OCI-LY7 (cell line): ENCODE results near the gene PCDHA7.

Experiments
- CTCF ChIP-seq: fragments of 200-600 bp; sonication (generic); conservative IDR thresholded peaks from 2 replicates; pipeline ENCODE4 v1.5.1; 2014; ENCODE audit warnings: mild to moderate bottlenecking, antibody characterized with exemption, low read length, moderate library complexity, mixed read lengths
- EZH2phosphoT487 ChIP-seq: fragments of 200-600 bp; sonication (generic); IDR thresholded peaks from 2 replicates; pipeline ENCODE4 v1.6.1; 2018; ENCODE audit warnings: low read depth, borderline replicate concordance, mild to moderate bottlenecking, mixed run types, antibody characterized with exemption, low read length, moderate library complexity, mixed read lengths

GRCh38 chr5:140791089-140791488 lies 43.0 kb upstream of the PCDHA7 start:
- TF ChIP-seq CTCF (no peak), EZH2phosphoT487 (no peak)
